ENCODE data around the gene FUBP3. TPM values are rescaled to one million over a fixed set of nuclear protein-coding genes. Genes with fewer than 3 reads are reported as not detected.

Gene FUBP3
- total RNA-seq, 1 donor, result 37.6 TPM

DNA sequence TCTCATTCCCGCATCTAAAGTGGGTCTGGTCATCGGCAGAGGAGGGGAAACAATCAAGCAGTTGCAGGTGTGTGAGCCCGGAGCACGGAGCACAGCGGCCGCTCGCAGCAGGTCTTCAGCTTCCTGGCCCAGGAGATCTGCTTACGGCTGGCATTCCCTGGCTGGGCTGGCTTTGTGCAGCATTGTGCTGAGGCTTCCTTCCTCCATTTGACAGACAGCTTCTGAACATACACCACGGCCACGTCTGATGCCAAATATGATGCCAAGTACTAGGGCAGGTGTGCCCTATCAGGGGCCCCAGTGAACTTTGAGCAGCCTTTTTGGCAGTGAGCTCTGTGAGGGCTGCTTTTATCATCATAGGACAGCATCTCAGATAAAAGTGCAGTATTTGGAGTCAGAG, 37.1 kb downstream of the FUBP3 start:
- DNase-seq (ENCODE audit: low read depth), result no peak
- TF ChIP-seq, protein P1, sequence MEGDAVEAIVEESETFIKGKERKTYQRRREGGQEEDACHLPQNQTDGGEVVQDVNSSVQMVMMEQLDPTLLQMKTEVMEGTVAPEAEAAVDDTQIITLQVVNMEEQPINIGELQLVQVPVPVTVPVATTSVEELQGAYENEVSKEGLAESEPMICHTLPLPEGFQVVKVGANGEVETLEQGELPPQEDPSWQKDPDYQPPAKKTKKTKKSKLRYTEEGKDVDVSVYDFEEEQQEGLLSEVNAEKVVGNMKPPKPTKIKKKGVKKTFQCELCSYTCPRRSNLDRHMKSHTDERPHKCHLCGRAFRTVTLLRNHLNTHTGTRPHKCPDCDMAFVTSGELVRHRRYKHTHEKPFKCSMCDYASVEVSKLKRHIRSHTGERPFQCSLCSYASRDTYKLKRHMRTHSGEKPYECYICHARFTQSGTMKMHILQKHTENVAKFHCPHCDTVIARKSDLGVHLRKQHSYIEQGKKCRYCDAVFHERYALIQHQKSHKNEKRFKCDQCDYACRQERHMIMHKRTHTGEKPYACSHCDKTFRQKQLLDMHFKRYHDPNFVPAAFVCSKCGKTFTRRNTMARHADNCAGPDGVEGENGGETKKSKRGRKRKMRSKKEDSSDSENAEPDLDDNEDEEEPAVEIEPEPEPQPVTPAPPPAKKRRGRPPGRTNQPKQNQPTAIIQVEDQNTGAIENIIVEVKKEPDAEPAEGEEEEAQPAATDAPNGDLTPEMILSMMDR (IDR thresholded peaks at IDR 0.05; ENCODE audit: insufficient read depth, low read length), result no peak
- H3K4me3 ChIP-seq (ENCODE audit: low read depth, low read length), result no peak overlapping the region

DNA sequence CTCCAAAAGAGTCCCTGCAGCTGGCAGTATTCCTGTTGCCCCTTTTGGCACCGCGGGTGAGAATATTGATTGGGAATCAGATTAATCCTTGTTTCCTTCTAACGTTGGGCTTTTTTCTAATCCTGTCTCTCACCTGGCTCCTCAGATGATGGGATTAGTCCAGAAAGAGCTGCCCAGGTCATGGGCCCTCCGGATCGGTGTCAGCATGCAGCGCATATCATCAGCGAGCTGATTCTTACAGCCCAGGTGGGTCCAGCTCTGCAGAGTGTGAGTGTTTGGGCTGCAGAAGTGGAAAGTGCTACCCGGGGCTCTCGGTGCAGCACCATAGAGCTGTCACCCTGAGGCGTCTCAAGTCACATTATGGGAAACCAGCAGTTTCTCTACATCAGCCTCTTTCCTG, 44.1 kb downstream of the FUBP3 start:
- no peak overlapping the region for H3K4me3 ChIP-seq (ENCODE audit: low read depth, low read length)
- TF ChIP-seq, protein P1 (IDR thresholded peaks at IDR 0.05; ENCODE audit: insufficient read depth, low read length), result no peak
- DNase-seq (ENCODE audit: low read depth), result no peak

DNA sequence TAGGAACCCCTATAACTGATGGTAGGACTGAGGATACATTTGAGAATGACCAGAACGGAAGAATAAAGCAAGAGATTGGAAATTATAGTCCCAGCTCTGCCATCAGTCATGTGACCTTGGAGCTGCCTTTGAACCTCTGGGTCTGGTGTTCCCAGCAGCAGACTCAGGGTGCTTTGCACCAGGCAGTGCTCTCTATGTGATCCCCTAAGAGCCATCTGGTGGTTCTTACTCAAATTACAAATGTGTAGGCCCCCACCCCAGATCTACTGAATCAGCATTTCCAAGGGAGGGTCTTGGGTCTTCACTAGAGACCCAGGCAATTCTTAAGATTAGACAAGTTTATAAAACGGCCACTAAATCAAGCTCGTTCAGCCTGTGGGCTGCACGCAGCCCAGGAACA, 44.8 kb downstream of the FUBP3 start:
- no peak overlapping the region for H3K4me3 ChIP-seq (ENCODE audit: low read depth, low read length)
- DNase-seq (ENCODE audit: low read depth), result no peak
- TF ChIP-seq, protein P1 (IDR thresholded peaks at IDR 0.05; ENCODE audit: insufficient read depth, low read length), result no peak

DNA sequence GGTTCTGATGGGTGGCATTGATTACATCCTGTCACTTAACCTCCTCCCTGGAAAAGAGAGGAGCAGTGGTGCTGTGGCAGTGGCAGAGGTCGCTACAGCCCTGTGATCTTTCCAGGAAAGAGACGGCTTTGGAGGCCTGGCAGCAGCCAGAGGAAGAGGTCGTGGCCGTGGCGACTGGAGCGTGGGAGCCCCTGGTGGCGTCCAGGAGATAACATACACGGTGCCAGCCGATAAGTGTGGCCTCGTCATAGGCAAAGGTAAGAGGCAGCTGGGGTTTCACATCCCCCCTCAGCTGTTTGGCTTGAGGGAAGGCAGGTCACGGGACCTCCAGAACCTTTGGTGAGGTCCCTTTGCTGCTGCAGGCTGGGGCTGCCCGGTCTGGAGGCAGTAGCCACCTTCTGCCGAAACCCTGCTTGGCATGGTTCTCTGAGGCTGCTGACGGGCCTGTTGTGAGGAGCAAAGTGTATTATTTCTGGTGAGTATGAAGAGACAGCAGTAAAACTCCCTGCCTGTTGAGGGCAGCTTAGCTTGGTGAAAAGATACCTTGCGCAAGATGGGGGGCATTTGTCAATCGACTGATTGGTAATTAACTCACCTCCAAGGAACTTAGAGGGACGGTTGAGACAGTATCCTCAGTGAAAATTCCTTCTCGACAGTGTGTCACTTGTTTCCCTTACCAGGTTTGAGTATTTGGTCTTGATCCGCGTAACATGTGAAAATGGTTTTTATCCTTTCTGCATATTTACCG, 47.0 kb downstream of the FUBP3 start:
- TF ChIP-seq, protein P1 (IDR thresholded peaks at IDR 0.05; ENCODE audit: insufficient read depth, low read length), result no peak
- no peak overlapping the region for H3K4me3 ChIP-seq (ENCODE audit: low read depth, low read length)
- DNase-seq (ENCODE audit: low read depth), result no peak

DNA sequence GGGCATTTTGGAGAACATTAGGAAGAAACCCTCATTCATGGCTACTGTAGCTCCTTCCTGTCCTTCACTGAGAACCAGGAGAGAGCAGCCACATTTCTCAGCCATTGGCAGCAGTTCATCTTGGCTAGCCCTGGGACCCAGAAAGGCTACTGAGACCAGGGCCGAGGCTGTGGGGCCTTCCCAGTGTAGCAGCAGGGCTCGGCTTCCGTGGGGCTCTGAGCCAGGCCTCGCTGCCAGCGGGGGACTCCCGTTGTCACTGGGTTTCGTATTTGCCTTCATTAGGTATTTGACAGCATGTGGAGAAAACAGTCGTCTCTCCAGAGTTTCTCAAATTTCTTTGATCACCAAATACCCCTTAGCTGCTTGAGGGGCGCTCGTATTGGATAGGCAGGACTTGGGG, 47.7 kb downstream of the FUBP3 start:
- TF ChIP-seq, protein P1 (IDR thresholded peaks at IDR 0.05; ENCODE audit: insufficient read depth, low read length), result no peak
- DNase-seq (ENCODE audit: low read depth), result no peak
- H3K4me3 ChIP-seq (ENCODE audit: low read depth, low read length), result no peak overlapping the region

DNA sequence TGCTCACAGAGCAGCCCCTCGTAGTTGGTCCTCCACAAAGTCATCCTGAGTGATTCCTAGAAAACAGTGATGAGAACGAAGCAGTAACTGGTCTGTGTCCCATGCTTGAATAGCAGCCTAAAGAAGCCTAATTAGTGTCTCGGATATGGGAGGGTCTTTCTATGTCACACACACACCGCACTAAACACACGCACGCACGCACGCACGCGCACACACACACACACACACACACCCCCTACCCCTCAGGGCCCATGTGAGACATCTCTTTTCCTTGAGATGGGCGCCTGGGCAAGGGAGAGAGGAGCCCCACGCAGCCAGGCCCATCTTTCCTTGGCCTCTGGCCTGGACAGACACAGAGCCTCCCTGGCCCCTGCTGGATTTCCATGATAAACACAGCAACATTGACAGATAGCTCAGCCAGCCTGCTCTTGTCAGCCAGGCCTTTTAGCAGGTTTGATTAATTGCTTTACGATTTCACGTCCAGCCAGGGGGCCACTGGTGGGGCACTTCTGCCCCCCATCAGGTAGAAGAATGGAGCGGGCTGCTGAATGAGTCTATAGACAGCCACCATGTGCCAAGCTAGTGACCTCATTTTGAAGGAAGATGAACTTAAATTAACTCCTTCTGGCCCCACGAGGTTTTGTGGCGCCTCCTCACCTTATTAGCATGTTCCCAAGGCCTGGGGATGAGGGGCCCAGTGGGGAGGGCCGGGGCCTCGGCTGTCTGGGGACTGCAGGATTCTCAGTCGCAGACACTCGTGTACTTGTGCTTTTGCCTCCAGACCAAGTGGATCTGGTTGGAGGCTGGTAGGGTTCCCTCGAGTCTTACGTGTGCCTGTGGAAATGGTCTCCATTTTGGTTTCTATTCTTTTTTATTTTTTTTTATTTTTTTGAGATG, 48.8 kb downstream of the FUBP3 start:
- DNase-seq (ENCODE audit: low read depth), result no peak
- H3K4me3 ChIP-seq (ENCODE audit: low read depth, low read length), result no peak overlapping the region
- TF ChIP-seq, protein P1 (IDR thresholded peaks at IDR 0.05; ENCODE audit: insufficient read depth, low read length), result no peak
